Testis (tissue), 3 donors: ENCODE results near the gene PIK3CD. TPM values are rescaled to one million over a fixed set of nuclear protein-coding genes. Genes with fewer than 3 reads are reported as not detected.

Experiments used
- DNase-seq: peaks from one replicate; pipeline ENCODE4 v3.0.0-alpha.2; 2019
- H3K27ac ChIP-seq, 2 donors: fragments of 200-600 bp; sonication (generic); one replicate each; pipeline ENCODE4 v1.5.1; 2019
- H3K27me3 ChIP-seq: fragments of 200-600 bp; sonication (generic); one replicate; pipeline ENCODE4 v1.5.1; 2019
- H3K36me3 ChIP-seq: fragments of 200-600 bp; sonication (generic); one replicate; pipeline ENCODE4 v1.5.1; 2017; ENCODE audit warnings: low read depth; ENCODE audit errors: missing control alignments
- H3K4me1 ChIP-seq: fragments of 200-600 bp; sonication (generic); one replicate; pipeline ENCODE4 v1.5.1; 2019
- H3K4me3 ChIP-seq, 2 donors: fragments of 200-600 bp; sonication (generic); one replicate each; pipeline ENCODE4 v1.5.1; 2017 to 2019
- H3K9me3 ChIP-seq: fragments of 200-600 bp; sonication (generic); one replicate; pipeline ENCODE4 v1.5.1; 2017
- CTCF ChIP-seq, 3 experiments: fragments of 450-650 bp in 2 of 3; fragments of 200-600 bp in 1 of 3; sonication (generic) in 1 of 3; IDR thresholded peaks; one replicate each; pipeline ENCODE4 v1.5.1; 2016 to 2019; ENCODE audit warnings: antibody characterized with exemption in 3 of 3, mild to moderate bottlenecking in 2 of 3, moderate library complexity in 1 of 3
- POLR2A ChIP-seq: fragments of 450-650 bp; IDR thresholded peaks from one replicate; pipeline ENCODE4 v1.6.1; 2017; ENCODE audit warnings: antibody characterized with exemption, mild to moderate bottlenecking, moderate library complexity
- WGBS, 2 donors: methylation state at CpG; one replicate each; pipeline ENCODE4 v1.1.5; 2018; 5-methylcytosine and 5-hydroxymethylcytosine counted together
- intact Hi-C: fragments of 100-400 bp; cut with DNase I; formaldehyde crosslinking; loops from one replicate; pipeline ENCODE4 v1.15.1; 2023; ENCODE audit warnings: low total_unique reads
- polyA plus RNA-seq: library from polyadenylated mRNA; stranded (reverse); fragments of 350-450 nt; fragmentation: Illumina TruSeq; extraction: RNeasy Lipid Tissue Mini Kit (QIAGEN cat#74804); gene quantifications from one replicate; pipeline ENCODE4 v1.2.3, GENCODE V29; 2014; ENCODE audit warnings: low read depth, low replicate concordance; ENCODE audit not compliant: insufficient read depth
- total RNA-seq, 2 donors: library from RNA; depleted of rRNA; stranded (reverse); fragments of >200 nt; gene quantifications; one replicate each; pipeline ENCODE4 v1.2.3, GENCODE V29; 2016

PIK3CD gene
- total and polyA plus RNA-seq, 3 donors from 2014 or later: 11.7 to 17.2 (median 12.4) TPM

- H3K27ac ChIP-seq: no peak overlapping the region
- WGBS, 2 donors: 82 to 92% methylated on average over 8 to 12 of the region's 12 CpGs
- no peaks in the 10 kb centered on the region for H3K4me1 ChIP-seq
- DNase-seq: no peak
- no peaks in the 10 kb centered on the region for H3K36me3 ChIP-seq
- H3K27me3 ChIP-seq: no peaks in the 10 kb centered on the region
- no peak for TF ChIP-seq CTCF (IDR thresholded peaks at IDR 0.05)
- no peak for TF ChIP-seq POLR2A
- H3K9me3 ChIP-seq: no peaks in the 10 kb centered on the region
- no peak overlapping the region for H3K4me3 ChIP-seq
- intact Hi-C loops: no loop called here
Observed at GRCh38 chr1:9700340-9700739, 48.8 kb downstream of the PIK3CD start.

DNA sequence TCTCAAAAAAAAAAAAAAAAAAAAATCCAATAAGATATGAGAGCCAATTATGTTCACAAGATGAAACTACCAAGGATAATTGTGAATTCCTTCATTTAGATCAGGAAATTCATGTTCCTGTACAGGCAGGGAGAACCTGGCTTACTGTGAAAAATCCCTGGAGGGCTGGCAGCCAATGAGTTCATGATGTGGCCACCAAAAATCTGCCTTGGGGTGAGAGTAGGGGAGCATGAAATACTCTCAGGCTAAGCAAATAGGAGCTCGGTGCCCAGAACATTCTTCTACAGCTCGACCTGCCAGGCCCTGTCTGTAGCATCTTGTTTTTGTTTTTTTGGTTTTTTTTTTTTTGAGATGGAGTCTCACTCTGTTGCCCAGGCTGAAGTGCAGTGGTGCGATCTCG, 50.1 kb downstream of the PIK3CD start:
- Histone ChIP-seq H3K36me3 (no peaks in the 10 kb centered on the region), H3K9me3 (no peaks in the 10 kb centered on the region), H3K4me1 (no peaks in the 10 kb centered on the region), H3K4me3 (no peak overlapping the region), H3K27ac (no peak overlapping the region), H3K27me3 (no peaks in the 10 kb centered on the region)
- no peak for DNase-seq
- intact Hi-C loops: no loop called here
- WGBS, 2 donors: 75 to 83% methylated on average over 4 of the region's 4 CpGs
- TF ChIP-seq CTCF (IDR thresholded peaks at IDR 0.05) (no peak), POLR2A (no peak)

- no peak overlapping the region for H3K27ac ChIP-seq
- TF ChIP-seq CTCF (IDR thresholded peaks at IDR 0.05): no peak
- WGBS, 2 donors: 78 to 94% methylated on average over 5 of the region's 5 CpGs
- no peak overlapping the region for H3K4me3 ChIP-seq
- H3K9me3 ChIP-seq: no peaks in the 10 kb centered on the region
- no peaks in the 10 kb centered on the region for H3K36me3 ChIP-seq
- no peaks in the 10 kb centered on the region for H3K27me3 ChIP-seq
- no peak for DNase-seq
- no peaks in the 10 kb centered on the region for H3K4me1 ChIP-seq
- intact Hi-C loops: no loop called here
Observed at GRCh38 chr1:9703165-9703509, 51.6 kb downstream of the PIK3CD start.

DNA sequence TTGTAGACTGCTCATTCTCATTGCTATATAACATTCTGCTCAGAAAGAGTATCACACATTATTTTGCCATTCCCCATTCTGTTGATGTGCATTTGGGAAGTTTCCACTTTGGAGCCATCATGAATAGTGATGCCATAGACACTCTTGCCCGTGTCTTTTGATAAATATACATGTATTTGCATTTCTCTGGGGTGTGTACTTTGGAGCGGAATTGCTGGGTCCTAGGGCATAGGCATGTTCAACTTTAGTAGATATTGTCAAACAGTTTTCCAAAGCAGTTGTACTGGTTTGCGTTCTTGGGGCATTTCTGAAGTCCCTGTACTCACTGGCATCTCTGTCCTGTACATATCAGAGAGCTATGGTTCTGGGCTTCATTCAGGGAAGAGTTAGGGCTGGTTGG, 52.1 kb downstream of the PIK3CD start:
- no peak for TF ChIP-seq POLR2A
- TF ChIP-seq CTCF (IDR thresholded peaks at IDR 0.05): no peak
- intact Hi-C loops: no loop called here
- 94 to 95% methylated on average over 3 of the region's 3 CpGs for WGBS, 2 donors

GRCh38 chr1:9705337-9706093, 54.0 kb downstream of the PIK3CD start:
- WGBS, 2 donors: 93% methylated on average over 8 of the region's 8 CpGs
- no peak for TF ChIP-seq CTCF (IDR thresholded peaks at IDR 0.05)
- no peak for TF ChIP-seq POLR2A

More for the DNA sequence above, 52.1 kb downstream of the PIK3CD start:
- no peak for DNase-seq
- no peak overlapping the region for H3K27ac ChIP-seq
- no peaks in the 10 kb centered on the region for H3K4me1 ChIP-seq
- H3K36me3 ChIP-seq: no peaks in the 10 kb centered on the region
- no peaks in the 10 kb centered on the region for H3K27me3 ChIP-seq
- H3K4me3 ChIP-seq: no peak overlapping the region
- H3K9me3 ChIP-seq: no peaks in the 10 kb centered on the region

More at GRCh38 chr1:9705337-9706093, 54.0 kb downstream of the PIK3CD start:
- Histone ChIP-seq H3K9me3 (no peaks in the 10 kb centered on the region), H3K27me3 (no peaks in the 10 kb centered on the region), H3K4me1 (no peaks in the 10 kb centered on the region), H3K4me3 (no peak overlapping the region), H3K27ac (no peak overlapping the region), H3K36me3 (no peaks in the 10 kb centered on the region)
- intact Hi-C loops: no loop called here
- no peak for DNase-seq
